ENCODE data around the gene MIOS.

Gene MIOS

GRCh38 chr7:7595451-7595850 lies 28.8 kb downstream of the MIOS start:
- H3K27ac Mint-ChIP-seq = no peak overlapping the region
- H3K4me3 Mint-ChIP-seq = no peak overlapping the region
- H3K9me3 Mint-ChIP-seq = peaks cover 6 to 10% of the 10 kb centered on the region in 2 donors
- H3K27me3 Mint-ChIP-seq = no peaks in the 10 kb centered on the region
- no peak for ATAC-seq
- no peaks in the 10 kb centered on the region for H3K4me1 Mint-ChIP-seq
- no peak for DNase-seq

GRCh38 chr7:7596176-7596575 lies 29.5 kb downstream of the MIOS start:
- Mint-ChIP-seq H3K9me3 (peaks cover 11 to 17% of the 10 kb centered on the region in 2 donors), H3K4me1 (no peaks in the 10 kb centered on the region), H3K27me3 (no peaks in the 10 kb centered on the region), H3K4me3 (no peak overlapping the region), H3K27ac (no peak overlapping the region)
- ATAC-seq (no peak), DNase-seq (no peak)

- H3K27me3 Mint-ChIP-seq = no peaks in the 10 kb centered on the region
- ATAC-seq = no peak
- peaks cover 4% of the 10 kb centered on the region for H3K4me1 Mint-ChIP-seq
- H3K27ac Mint-ChIP-seq = no peak overlapping the region
- no peaks in the 10 kb centered on the region for H3K9me3 Mint-ChIP-seq
- DNase-seq = no peak
- H3K4me3 Mint-ChIP-seq = no peak overlapping the region
Observed at GRCh38 chr7:7607010-7607409, 40.3 kb downstream of the MIOS start.

GRCh38 chr7:7609330-7609729 lies 42.6 kb downstream of the MIOS start:
- DNase-seq (no peak), ATAC-seq (no peak)

GRCh38 chr7:7612519-7612918 lies 45.8 kb downstream of the MIOS start:
- no peak overlapping the region for H3K4me3 Mint-ChIP-seq
- no peaks in the 10 kb centered on the region for H3K27me3 Mint-ChIP-seq
- DNase-seq (no peak), ATAC-seq (no peak)
- H3K4me1 Mint-ChIP-seq = peaks cover 15% of the 10 kb centered on the region
- no peaks in the 10 kb centered on the region for H3K9me3 Mint-ChIP-seq
- H3K27ac Mint-ChIP-seq = no peak overlapping the region

More at GRCh38 chr7:7609330-7609729, 42.6 kb downstream of the MIOS start:
- Mint-ChIP-seq H3K27ac (peak overlapping the region in 1 of 2 donors; percentile 61), H3K4me1 (peaks cover 4% of the 10 kb centered on the region), H3K4me3 (no peak overlapping the region), H3K27me3 (no peaks in the 10 kb centered on the region), H3K9me3 (no peaks in the 10 kb centered on the region)

- H3K4me3 Mint-ChIP-seq = no peak overlapping the region
- H3K27ac Mint-ChIP-seq = no peak overlapping the region
- H3K9me3 Mint-ChIP-seq = no peaks in the 10 kb centered on the region
- H3K27me3 Mint-ChIP-seq = no peaks in the 10 kb centered on the region
- H3K4me1 Mint-ChIP-seq = peaks cover 19% of the 10 kb centered on the region
- DNase-seq (no peak), ATAC-seq (no peak)
Observed at GRCh38 chr7:7613210-7613609, 46.5 kb downstream of the MIOS start.

- Mint-ChIP-seq H3K4me1 (peaks cover 19% of the 10 kb centered on the region), H3K9me3 (no peaks in the 10 kb centered on the region), H3K27ac (no peak overlapping the region), H3K4me3 (no peak overlapping the region), H3K27me3 (no peaks in the 10 kb centered on the region)
- DNase-seq (no peak), ATAC-seq (no peak)
Observed at GRCh38 chr7:7614018-7614741, 47.5 kb downstream of the MIOS start.

GRCh38 chr7:7617550-7617949 lies 50.9 kb downstream of the MIOS start:
- Mint-ChIP-seq H3K27ac (no peak overlapping the region), H3K27me3 (no peaks in the 10 kb centered on the region), H3K4me3 (no peak overlapping the region), H3K9me3 (no peaks in the 10 kb centered on the region), H3K4me1 (peaks cover 15% of the 10 kb centered on the region)
- ATAC-seq (no peak), DNase-seq (no peak)

- ATAC-seq (no peak), DNase-seq (no peak)
- no peak overlapping the region for H3K4me3 Mint-ChIP-seq
- no peaks in the 10 kb centered on the region for H3K27me3 Mint-ChIP-seq
- H3K4me1 Mint-ChIP-seq = peaks cover 15% of the 10 kb centered on the region
- H3K27ac Mint-ChIP-seq = no peak overlapping the region
- H3K9me3 Mint-ChIP-seq = no peaks in the 10 kb centered on the region
Observed at GRCh38 chr7:7618410-7618809, 51.7 kb downstream of the MIOS start.

- H3K27me3 Mint-ChIP-seq = peaks cover 6% of the 10 kb centered on the region
- peaks cover 15% of the 10 kb centered on the region for H3K4me1 Mint-ChIP-seq
- no peak for DNase-seq
- H3K4me3 Mint-ChIP-seq = no peak overlapping the region
- H3K27ac Mint-ChIP-seq = no peak overlapping the region
- H3K9me3 Mint-ChIP-seq = no peaks in the 10 kb centered on the region
- no peak for ATAC-seq
Observed at GRCh38 chr7:7620236-7620635, 53.6 kb downstream of the MIOS start.

GRCh38 chr7:7620644-7621210 lies 54.0 kb downstream of the MIOS start:
- no peak for DNase-seq
- Mint-ChIP-seq H3K27ac (no peak overlapping the region), H3K9me3 (no peaks in the 10 kb centered on the region), H3K27me3 (peaks cover 6% of the 10 kb centered on the region), H3K4me1 (peaks cover 15% of the 10 kb centered on the region), H3K4me3 (no peak overlapping the region)
- no peak for ATAC-seq

- Mint-ChIP-seq H3K9me3 (peaks cover 8 to 10% of the 10 kb centered on the region in 2 donors), H3K27me3 (peaks cover 6% of the 10 kb centered on the region), H3K27ac (no peak overlapping the region), H3K4me1 (no peaks in the 10 kb centered on the region), H3K4me3 (no peak overlapping the region)
- no peak for DNase-seq
- ATAC-seq = no peak
Observed at GRCh38 chr7:7628476-7628875, 61.8 kb downstream of the MIOS start.

- ATAC-seq = no peak
- H3K27ac Mint-ChIP-seq = no peak overlapping the region
- H3K4me1 Mint-ChIP-seq = no peaks in the 10 kb centered on the region
Observed at GRCh38 chr7:7630626-7631329, 64.1 kb downstream of the MIOS start.

GRCh38 chr7:7639421-7639820 lies 72.7 kb downstream of the MIOS start:
- ATAC-seq = no peak
- Mint-ChIP-seq H3K4me3 (peak overlapping the region; percentile 93 to 97), H3K27ac (peak overlapping the region; percentile 96 to 100), H3K27me3 (no peaks in the 10 kb centered on the region), H3K4me1 (peaks cover 45% of the 10 kb centered on the region), H3K9me3 (no peaks in the 10 kb centered on the region)
- DNase-seq = no peak

More at GRCh38 chr7:7630626-7631329, 64.1 kb downstream of the MIOS start:
- Mint-ChIP-seq H3K9me3 (peaks cover 8 to 10% of the 10 kb centered on the region in 2 donors), H3K4me3 (no peak overlapping the region), H3K27me3 (no peaks in the 10 kb centered on the region)
- DNase-seq = no peak

- DNase-seq = peak in 1 of 2 donors; percentile 67
- no peaks in the 10 kb centered on the region for H3K27me3 Mint-ChIP-seq
- peaks cover 49% of the 10 kb centered on the region for H3K4me1 Mint-ChIP-seq
- peak overlapping the region; percentile 93 to 97 for H3K4me3 Mint-ChIP-seq
- no peaks in the 10 kb centered on the region for H3K9me3 Mint-ChIP-seq
- ATAC-seq = peak; percentile 55
- H3K27ac Mint-ChIP-seq = peak overlapping the region; percentile 96 to 100
Observed at GRCh38 chr7:7639847-7640220, 73.2 kb downstream of the MIOS start.

Data from stimulated activated naive CD8-positive, alpha-beta T cell treated with anti-CD3 and anti-CD28 coated beads, Interleukin-15, amount 100 ng/mL, for 72 hours (primary cell).